Measurements from ENCODE around the gene CRYBB2. TPM values are rescaled to one million over a fixed set of nuclear protein-coding genes. Genes with fewer than 3 reads are reported as not detected.

The CRYBB2 gene
- total RNA-seq, 4 donors from 2014 or later, result not detected

- DNase-seq (ENCODE audit: low spot score in 2 of 2), result no peak
- Histone ChIP-seq H3K9me3 (peaks cover 0 to 32% (median 0%) of the 10 kb centered on the region in 4 donors), H3K4me1 (no peaks in the 10 kb centered on the region), H3K27me3 (no peaks in the 10 kb centered on the region), H3K36me3 (no peaks in the 10 kb centered on the region), H3K27ac (no peak overlapping the region), H3K4me3 (no peak overlapping the region)
- 76 to 85% methylated on average over 3 of the region's 3 CpGs for WGBS, 2 donors
- TF ChIP-seq EP300 (IDR thresholded peaks at IDR 0.05) (no peak), POLR2A (IDR thresholded peaks at IDR 0.05) (no peak)
- TF ChIP-seq, protein P1, sequence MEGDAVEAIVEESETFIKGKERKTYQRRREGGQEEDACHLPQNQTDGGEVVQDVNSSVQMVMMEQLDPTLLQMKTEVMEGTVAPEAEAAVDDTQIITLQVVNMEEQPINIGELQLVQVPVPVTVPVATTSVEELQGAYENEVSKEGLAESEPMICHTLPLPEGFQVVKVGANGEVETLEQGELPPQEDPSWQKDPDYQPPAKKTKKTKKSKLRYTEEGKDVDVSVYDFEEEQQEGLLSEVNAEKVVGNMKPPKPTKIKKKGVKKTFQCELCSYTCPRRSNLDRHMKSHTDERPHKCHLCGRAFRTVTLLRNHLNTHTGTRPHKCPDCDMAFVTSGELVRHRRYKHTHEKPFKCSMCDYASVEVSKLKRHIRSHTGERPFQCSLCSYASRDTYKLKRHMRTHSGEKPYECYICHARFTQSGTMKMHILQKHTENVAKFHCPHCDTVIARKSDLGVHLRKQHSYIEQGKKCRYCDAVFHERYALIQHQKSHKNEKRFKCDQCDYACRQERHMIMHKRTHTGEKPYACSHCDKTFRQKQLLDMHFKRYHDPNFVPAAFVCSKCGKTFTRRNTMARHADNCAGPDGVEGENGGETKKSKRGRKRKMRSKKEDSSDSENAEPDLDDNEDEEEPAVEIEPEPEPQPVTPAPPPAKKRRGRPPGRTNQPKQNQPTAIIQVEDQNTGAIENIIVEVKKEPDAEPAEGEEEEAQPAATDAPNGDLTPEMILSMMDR (IDR thresholded peaks at IDR 0.05), result no peak
These were observed 8.6 kb upstream of the CRYBB2 start for GRCh38 chr22:25210793-25211192.

- no peak for TF ChIP-seq EP300 (IDR thresholded peaks at IDR 0.05)
- TF ChIP-seq, protein P1 (IDR thresholded peaks at IDR 0.05), result no peak
- TF ChIP-seq POLR2A (IDR thresholded peaks at IDR 0.05), result no peak
- Histone ChIP-seq H3K27me3 (no peaks in the 10 kb centered on the region), H3K36me3 (no peaks in the 10 kb centered on the region), H3K9me3 (peaks cover 0 to 32% (median 0%) of the 10 kb centered on the region in 4 donors), H3K4me1 (no peaks in the 10 kb centered on the region), H3K27ac (no peak overlapping the region), H3K4me3 (no peak overlapping the region)
- 44 to 54% methylated on average over 3 of the region's 3 CpGs for WGBS, 2 donors
- DNase-seq (ENCODE audit: low spot score in 2 of 2), result no peak
These were observed 7.1 kb upstream of the CRYBB2 start for GRCh38 chr22:25212337-25212736.

GRCh38 chr22:25213221-25213620, 6.2 kb upstream of the CRYBB2 start:
- TF ChIP-seq EP300 (IDR thresholded peaks at IDR 0.05) (no peak), POLR2A (IDR thresholded peaks at IDR 0.05) (no peak)
- TF ChIP-seq, protein P1 (IDR thresholded peaks at IDR 0.05), result no peak
- 77 to 79% methylated on average over 3 of the region's 3 CpGs for WGBS, 2 donors

DNA sequence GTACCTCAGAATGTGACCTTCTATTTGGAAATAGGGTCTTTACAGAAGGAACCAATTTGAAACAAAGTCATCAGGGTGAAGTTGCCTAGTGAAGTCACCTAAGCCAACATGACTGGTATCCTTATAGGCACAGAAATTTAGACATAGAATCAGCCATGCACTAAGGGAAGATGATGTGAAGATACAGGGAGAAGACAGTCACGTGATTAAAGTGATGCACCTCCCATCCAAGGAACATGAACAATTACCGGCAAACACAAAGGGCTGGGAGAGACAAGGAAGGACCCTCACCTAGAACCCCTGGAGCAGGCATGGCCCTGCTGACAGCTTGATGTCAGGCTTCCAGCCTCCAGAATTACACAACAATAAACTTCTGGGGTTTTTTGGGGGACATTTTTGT, 3.2 kb upstream of the CRYBB2 start:
- no peaks in the 10 kb centered on the region for H3K4me1 ChIP-seq
- H3K4me3 ChIP-seq, result no peak overlapping the region
- peaks cover 0 to 32% (median 0%) of the 10 kb centered on the region in 4 donors for H3K9me3 ChIP-seq
- WGBS, 2 donors, result 65 to 66% methylated on average over 2 of the region's 2 CpGs
- H3K27ac ChIP-seq, result no peak overlapping the region
- DNase-seq (ENCODE audit: low spot score in 2 of 2), result no peak
- peaks cover 0 to 2% of the 10 kb centered on the region in 2 donors for H3K27me3 ChIP-seq
- H3K36me3 ChIP-seq, result no peaks in the 10 kb centered on the region
- TF ChIP-seq, protein P1 (IDR thresholded peaks at IDR 0.05), result no peak
- TF ChIP-seq POLR2A (IDR thresholded peaks at IDR 0.05), result no peak
- no peak for TF ChIP-seq EP300 (IDR thresholded peaks at IDR 0.05)

More at GRCh38 chr22:25213221-25213620, 6.2 kb upstream of the CRYBB2 start:
- Histone ChIP-seq H3K4me1 (no peaks in the 10 kb centered on the region), H3K4me3 (no peak overlapping the region), H3K36me3 (no peaks in the 10 kb centered on the region), H3K27me3 (no peaks in the 10 kb centered on the region), H3K27ac (no peak overlapping the region), H3K9me3 (peaks cover 0 to 32% (median 0%) of the 10 kb centered on the region in 4 donors)
- DNase-seq (ENCODE audit: low spot score in 2 of 2), result no peak

DNA sequence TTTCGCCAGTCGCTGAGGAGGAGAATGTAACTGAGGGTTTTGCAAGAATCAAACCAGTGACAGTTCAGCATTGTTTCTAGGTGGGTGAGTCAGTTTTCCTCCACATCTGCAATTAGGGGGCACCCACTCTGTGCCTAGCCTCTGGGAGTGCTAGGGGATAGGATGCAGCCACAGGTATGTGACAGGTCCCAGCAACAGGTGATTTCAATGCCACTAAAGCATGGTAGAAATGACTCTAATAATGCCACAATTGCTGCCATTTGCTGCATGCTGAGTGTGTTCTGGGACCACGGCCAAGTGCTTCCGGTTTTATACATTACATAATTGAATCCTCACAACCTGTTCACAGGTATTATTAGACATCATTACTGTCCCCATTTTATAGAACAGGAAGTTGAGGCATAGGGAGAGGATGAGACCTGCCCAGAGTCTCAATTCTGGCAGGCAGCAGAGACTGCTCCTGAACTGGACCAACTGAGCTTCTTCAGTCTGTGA, 556 bp downstream of the CRYBB2 start:
- no peak for DNase-seq (ENCODE audit: low spot score in 2 of 2)
- Histone ChIP-seq H3K4me1 (no peaks in the 10 kb centered on the region), H3K27me3 (peaks cover 0 to 6% of the 10 kb centered on the region in 2 donors), H3K4me3 (no peak overlapping the region), H3K9me3 (peaks cover 0 to 7% (median 0%) of the 10 kb centered on the region in 4 donors), H3K27ac (no peak overlapping the region), H3K36me3 (no peaks in the 10 kb centered on the region)
- 57 to 71% methylated on average over 4 of the region's 4 CpGs for WGBS, 2 donors
- TF ChIP-seq, protein P1 (IDR thresholded peaks at IDR 0.05), result no peak

All from tibial nerve (tissue), 4 donors.